Stimulated activated CD8-positive, alpha-beta memory T cell treated with anti-CD3 and anti-CD28 coated beads, Interleukin-4, amount 100 ng/mL, for 24 hours (primary cell): ENCODE measurements around the gene KDM2A.
"Not testable (repeated sequence)": the region's sequence is repeated elsewhere in the genome, so short reads cannot be mapped to it uniquely, and the experiment has no call there.

Source experiments
- DNase-seq: peaks from one replicate; pipeline ENCODE4 v3.0.0-alpha.2; 2020; ENCODE audit warnings: low read depth

KDM2A gene

GRCh38 chr11:67238894-67239782 lies 120.1 kb downstream of the KDM2A start:
- DNase-seq, result no peak

DNA sequence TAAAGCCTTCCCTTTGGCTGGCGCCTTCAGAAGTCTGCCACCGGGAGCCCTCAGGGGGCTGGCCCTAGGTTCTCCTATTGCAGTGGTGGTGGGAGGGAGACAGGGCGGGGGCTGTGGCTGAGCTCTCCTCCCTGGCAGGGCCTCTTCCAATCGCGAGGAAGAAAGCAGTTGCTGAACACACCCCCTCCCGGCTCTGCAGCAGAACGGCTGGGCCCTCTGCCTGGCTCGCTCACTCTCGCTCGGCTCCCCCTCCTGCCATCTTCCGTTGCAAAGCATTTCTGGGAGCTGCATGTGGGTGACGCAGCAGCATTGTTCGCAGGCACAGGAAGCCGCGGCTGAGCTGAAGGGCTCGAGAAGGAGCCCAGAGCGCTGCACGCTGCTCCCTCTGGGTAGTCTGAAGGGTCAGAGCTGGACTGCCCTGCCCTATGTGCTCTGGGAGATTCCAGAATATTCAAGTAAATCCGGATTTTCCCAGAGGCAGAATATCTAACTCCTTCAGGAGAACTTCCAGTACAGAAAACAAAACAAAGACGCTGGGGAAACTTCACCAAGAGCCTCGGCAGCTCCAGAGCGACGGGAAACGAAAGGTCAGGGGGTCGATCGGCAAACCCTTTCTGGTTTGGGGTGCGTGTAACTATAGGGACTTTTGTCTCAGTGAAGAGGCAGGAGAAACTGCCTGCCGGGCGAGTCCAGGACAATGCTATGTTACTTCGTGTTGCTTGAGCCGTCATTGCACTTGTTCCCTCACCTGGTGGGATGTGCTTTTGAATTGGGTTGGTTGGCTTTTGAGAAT lies 120.9 kb downstream of the KDM2A start:
- peak; percentile 92 for DNase-seq

GRCh38 chr11:67240576-67241389 lies 121.7 kb downstream of the KDM2A start:
- peak; percentile 68 for DNase-seq

DNA sequence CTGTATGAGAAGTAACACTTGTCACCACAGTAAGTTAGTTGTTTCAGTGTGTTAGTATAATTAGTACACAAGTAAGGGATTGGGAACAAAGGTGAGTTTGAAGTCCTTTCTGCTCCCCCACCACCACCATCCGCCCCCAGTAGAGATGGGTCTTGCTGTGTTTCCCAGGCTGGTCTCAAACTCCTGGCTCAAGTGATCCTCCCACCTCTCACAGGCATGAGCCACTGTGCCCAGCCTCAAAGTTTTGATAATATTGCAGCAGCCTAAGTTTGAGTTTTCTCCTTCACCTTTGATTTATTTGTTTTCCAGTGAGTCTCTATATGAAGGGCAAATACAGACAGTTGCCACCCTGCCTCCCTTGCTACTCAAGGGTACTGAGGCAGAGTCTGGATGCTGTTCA lies 123.5 kb downstream of the KDM2A start:
- no peak for DNase-seq

DNA sequence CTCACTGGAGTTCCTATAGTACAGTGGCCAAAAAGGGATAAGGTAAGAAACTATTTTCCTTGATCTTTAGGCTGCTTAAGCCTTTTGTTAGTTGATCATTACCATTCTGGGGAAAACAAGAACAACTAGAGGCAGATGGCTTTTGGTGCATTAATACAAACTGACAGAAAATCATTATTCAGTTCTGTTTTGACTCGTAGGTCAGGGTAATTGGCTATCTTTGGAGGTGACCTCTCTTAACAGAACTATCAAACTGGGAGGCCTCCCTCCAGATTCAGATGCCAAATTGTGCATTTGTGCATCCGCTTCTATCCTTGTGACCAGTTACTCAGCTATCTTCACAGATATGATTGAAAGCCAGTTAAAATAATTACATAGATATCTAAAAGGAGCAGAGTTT lies 124.0 kb downstream of the KDM2A start:
- no peak for DNase-seq

- no peak for DNase-seq
Measured at GRCh38 chr11:67245046-67245445, 126.0 kb downstream of the KDM2A start.

GRCh38 chr11:67247946-67248550 lies 129.0 kb downstream of the KDM2A start:
- no peak for DNase-seq

- no peak for DNase-seq
Measured at GRCh38 chr11:67248653-67249052, 129.6 kb downstream of the KDM2A start.

DNA sequence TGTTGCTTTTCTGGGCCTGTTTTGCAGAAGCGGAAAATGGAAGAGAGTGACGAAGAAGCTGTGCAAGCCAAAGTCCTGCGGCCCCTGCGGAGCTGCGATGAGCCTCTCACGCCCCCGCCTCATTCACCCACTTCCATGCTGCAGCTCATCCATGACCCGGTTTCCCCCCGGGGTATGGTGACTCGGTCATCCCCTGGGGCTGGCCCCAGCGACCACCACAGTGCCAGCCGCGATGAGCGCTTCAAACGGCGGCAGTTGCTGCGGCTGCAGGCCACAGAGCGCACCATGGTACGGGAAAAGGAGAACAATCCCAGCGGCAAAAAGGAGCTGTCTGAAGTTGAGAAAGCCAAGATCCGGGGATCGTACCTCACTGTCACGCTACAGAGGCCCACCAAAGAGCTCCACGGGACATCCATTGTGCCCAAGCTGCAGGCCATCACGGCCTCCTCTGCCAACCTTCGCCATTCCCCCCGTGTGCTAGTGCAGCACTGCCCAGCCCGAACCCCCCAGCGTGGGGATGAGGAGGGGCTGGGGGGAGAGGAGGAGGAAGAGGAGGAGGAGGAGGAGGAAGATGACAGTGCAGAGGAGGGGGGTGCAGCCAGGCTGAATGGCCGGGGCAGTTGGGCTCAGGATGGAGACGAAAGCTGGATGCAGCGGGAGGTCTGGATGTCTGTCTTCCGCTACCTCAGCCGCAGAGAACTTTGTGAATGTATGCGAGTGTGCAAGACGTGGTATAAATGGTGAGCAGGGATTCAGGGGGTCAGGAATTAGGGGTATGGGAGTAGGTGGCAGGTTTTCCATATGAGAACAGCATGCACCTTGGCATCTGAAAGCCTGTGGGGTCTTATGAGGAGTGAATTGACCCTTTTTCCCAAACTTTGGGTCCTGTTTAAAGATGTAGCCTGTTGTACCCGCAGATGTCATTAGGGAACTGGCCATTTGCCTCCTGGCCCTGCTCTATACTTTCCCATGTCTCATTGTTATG lies 131.3 kb downstream of the KDM2A start:
- no peak for DNase-seq

DNA sequence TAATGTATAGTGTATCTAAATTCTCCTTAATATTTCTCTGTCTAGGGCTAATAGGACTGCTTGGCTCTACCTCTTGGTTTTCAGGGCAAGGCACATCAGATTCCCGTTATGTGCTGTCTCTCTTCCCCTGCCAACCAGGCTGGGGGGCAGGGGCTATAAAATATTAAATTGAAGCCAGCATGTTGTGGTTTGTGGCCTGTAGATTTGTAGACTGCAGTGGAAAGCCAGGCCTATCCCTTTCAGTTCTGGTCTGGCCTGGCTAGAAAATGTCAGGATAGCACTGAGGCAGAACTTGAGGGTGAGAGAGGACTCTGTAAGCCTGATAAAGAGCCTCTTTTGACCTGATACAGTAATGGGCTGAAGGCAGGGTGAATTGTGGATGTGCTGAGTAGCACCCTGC lies 132.8 kb downstream of the KDM2A start:
- DNase-seq, result no peak

DNA sequence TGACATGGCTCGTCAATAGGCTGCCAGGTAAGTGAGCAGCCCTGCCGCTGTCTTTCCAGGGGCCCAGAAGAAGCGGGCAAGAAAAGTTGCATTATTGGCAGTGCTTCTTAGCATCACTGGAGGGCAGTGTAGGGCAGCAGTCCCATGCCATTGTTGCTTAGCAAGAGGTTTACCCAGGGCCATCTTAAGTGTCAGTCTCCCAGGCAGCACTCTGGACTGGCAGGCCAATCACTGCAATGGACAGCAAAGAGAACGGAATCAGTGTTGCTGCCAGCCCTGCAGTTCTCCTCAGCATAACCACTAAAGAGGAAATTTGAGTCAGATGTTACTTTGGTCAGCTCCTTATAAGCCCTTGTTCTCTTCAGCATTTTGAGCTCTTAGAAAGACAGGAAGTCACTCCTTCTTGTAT lies 133.8 kb downstream of the KDM2A start:
- DNase-seq, result no peak

GRCh38 chr11:67253872-67254624 lies 135.0 kb downstream of the KDM2A start:
- no peak for DNase-seq

GRCh38 chr11:67254798-67255197 lies 135.7 kb downstream of the KDM2A start:
- no peak for DNase-seq

DNA sequence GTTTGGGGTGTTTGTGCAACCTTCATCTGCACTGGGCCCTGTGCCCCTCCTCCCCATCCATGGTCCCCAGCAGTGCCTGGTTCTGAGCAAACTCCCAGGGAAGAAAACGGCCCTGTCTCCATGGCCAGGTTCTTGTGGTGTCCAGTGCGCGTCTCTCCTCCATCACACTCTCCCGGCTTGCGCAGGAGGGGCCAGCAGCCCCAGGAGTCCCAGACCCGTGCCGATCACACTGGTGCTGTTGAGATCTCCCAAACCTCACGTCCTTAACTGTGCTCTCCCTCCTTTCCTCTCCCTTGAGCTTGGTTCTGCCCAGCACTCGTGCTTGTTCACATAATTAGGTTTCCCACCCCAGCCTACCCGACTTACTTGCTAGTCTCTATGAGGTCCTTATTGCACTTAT lies 136.3 kb downstream of the KDM2A start:
- DNase-seq, result no peak

DNA sequence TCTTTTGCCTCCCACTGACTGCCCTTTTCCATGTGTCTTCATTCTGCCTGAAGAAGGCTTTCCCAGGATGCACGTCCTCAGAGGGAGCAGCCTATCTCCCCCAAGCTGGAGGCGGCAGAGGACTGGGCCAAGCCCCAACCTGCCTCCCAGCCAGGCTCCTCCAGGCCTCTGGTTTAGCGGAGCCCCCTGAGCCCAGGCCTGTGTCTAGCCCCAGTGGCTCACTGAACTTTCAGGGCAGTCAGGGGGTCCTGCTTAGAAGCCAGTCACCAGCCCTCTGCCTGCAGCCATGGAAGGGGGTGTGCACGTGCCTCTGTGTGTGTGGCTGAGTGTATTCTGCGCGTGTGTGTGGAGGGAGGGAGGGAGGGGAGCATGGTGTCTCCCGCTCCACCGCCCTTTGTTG lies 136.8 kb downstream of the KDM2A start:
- DNase-seq, result no peak

DNA sequence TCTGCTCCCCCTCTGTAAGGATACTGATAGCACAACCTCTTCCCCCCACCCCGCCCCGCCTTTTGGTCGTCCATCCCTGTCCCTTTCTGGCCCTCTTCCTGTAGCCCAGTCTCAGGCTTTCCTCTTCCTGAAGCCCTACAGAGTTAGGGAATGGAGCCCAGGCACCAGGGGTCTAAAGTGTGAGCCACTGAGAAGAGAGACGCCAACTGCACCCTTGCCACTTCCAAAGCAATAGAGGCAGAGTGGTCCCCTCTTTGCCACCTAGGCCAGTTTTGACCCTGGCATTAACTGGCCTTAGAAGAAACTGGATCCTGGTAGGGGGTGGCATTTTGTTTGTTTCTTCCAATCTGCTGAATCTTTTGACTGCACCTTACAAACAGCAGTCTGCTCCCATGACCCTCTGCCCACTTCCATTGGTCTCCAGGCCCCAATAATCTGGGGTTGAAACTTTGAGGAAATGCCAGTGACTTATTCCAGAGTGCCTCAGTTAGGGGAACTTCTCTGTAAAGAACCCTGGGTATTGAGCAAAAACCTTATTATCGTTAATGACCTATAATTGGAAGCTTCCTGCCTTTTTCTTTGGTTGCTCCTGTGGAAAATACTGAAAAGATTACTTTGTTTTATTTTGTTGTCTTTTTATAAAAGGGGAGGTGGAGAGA lies 137.5 kb downstream of the KDM2A start:
- DNase-seq, result no peak

DNA sequence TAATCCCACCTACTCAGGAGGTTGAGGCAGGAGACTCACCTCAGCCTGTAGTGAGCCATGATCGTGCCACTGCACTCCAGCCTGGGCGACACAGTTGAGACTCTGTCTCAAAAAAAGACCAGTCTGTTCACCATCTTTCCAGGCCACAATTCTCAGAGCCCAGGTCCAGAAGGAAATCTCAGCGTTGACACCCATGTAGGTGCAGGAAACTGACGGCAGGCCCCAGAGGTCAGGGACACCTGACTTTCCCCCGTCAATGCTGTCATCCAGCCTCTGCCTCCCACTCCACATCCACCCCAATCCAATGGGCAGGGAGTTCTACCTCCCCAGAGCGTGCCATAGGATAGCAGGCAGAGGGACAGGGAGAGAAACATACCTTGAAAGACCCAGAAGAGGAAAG lies 141.3 kb downstream of the KDM2A start:
- no peak for DNase-seq

DNA sequence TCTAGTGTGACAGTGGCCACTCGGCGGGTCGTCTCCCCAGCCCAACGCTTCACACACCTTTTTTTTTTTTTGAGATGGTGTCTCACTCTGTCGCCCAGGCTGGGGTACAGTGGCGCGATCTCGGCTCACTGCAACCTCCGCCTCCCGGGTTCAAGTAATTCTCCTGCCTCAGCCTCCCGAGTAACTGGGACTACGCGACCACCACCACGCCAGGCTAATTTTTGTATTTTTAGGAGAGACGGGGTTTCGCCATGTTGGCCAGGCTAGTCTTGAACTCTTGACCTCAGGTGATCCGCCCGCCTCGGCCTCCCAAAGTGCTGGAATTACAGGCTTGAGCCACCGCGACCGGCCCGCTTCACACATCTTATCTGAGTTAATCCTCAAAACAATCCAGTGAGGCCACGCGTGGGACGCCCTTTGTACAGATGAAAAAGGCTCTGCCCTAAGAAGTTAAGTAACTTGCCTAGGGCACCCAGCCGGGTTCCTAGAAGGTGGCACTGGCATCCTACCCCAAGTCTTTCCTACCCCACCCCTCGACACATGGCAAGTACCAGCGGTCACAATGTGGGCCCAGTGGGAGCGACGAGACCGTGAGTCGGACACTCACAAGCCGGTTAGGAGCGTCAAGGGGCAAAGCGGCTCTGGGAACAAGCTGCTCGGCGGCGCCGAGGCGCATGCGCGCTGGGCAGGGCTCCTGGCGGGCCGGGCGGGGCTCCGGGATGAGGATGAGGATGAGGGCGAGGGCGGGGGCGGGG lies 142.0 kb downstream of the KDM2A start:
- DNase-seq, result not testable (repeated sequence)

DNA sequence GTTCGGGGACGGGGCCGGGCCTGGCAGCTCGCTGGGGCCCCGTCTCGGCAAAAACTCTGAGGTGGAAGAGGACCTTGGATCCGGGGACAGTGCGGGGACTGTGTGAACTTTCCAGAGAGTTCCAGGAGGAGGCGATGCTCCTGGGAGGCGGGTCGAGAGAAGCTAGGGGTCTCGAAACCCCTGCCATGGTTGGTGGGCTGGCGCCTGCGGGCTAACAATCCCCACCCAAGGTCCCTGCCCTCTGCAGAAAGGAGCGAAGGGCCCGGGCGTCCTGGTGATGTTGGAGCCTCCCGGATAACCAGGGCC lies 142.5 kb downstream of the KDM2A start:
- no peak for DNase-seq
